ENCODE measurements around the gene CD300C.

DNA sequence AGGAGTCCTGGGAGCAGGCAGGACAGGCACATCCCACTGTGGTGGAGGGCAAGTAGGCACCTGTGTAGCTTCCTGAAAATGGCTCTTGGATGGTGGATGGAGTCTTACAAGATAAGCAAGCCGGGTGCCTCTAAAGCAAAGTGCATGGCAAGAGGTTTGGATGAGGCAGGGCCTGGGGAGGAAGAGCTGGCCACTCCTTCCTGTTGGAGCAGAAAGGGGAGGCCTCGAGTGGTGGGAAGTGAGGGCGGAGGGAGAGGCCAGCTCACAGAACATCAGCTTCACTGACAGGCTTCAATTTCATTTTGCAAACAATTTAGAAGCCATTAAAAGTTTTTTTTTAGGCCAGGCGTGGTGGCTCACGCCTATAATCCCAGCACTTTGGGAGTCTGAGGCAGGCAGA, 48.4 kb downstream of the CD300C start:
- TF ChIP-seq CTCF (IDR thresholded peaks at IDR 0.05), result no peak
- TF ChIP-seq EZH2 (IDR thresholded peaks at IDR 0.05; ENCODE audit: borderline replicate concordance, insufficient read depth, low read depth, low read length, poor library complexity, severe bottlenecking), result no peak

Measured in B cell (primary cell).